ENCODE data around the gene SLC25A45.

The SLC25A45 gene

DNA sequence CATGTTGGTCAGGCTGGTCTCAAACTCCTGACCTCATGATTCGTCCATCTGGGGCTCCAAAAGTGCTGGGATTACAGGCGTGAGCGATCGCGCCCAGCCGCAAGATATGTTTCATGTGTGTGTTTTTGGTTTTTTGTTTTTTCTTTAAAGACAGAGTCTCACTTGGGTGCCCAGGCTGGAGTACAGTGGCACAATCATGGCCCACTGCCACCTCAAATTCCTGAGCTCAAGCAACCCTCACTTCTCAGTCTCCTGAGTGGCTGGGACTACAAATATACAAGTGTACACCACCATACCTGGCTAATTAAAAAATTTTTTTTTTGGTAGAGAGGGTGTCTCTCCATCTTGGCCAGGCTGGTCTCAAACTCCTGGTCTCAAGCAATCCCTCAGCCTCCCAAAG is 19.5 kb downstream of the SLC25A45 start:
- no peak for DNase-seq (ENCODE audit: low read depth)
- TF ChIP-seq POLR2A (IDR thresholded peaks at IDR 0.05; ENCODE audit: extremely low read depth, insufficient read length) (no peak), MYC (IDR thresholded peaks at IDR 0.05; ENCODE audit: low read depth, low read length) (no peak)
- TF ChIP-seq, protein P1, sequence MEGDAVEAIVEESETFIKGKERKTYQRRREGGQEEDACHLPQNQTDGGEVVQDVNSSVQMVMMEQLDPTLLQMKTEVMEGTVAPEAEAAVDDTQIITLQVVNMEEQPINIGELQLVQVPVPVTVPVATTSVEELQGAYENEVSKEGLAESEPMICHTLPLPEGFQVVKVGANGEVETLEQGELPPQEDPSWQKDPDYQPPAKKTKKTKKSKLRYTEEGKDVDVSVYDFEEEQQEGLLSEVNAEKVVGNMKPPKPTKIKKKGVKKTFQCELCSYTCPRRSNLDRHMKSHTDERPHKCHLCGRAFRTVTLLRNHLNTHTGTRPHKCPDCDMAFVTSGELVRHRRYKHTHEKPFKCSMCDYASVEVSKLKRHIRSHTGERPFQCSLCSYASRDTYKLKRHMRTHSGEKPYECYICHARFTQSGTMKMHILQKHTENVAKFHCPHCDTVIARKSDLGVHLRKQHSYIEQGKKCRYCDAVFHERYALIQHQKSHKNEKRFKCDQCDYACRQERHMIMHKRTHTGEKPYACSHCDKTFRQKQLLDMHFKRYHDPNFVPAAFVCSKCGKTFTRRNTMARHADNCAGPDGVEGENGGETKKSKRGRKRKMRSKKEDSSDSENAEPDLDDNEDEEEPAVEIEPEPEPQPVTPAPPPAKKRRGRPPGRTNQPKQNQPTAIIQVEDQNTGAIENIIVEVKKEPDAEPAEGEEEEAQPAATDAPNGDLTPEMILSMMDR (IDR thresholded peaks at IDR 0.05; ENCODE audit: low read depth, low read length) = no peak
- TF ChIP-seq, protein P2, sequence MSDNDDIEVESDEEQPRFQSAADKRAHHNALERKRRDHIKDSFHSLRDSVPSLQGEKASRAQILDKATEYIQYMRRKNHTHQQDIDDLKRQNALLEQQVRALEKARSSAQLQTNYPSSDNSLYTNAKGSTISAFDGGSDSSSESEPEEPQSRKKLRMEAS (IDR thresholded peaks at IDR 0.05; ENCODE audit: low read depth, low read length) = no peak

DNA sequence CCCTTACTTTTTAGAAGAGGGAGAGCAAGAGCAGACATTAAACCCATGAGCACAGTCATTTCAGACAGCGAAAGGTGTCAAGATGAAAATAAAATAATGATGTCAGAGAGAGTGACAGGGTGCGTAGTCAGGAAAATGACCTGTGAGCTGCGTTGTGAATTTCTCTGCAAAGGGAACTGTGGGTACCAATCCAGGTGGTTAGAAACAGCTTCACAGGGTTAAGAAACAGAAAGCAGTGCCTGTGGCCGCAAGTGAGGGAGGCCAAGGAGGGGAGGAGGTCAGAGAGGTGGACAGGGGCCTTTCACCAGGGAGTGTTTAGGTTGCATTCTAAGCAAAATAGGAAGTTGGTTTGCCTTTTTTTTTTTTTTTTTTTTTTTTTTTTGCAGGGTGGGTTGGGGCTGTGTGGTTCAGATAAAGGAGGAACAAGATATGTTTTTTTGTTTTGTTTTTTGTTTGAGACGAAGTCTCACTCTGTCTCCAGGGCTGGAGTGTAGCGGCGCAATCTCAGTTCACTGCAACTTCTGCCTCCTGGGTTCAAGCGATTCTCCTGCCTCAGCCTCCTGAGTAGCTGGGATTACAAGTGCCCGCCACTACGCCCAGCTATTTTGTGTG is 20.0 kb downstream of the SLC25A45 start:
- peak; percentile 60 for DNase-seq (ENCODE audit: low read depth)
- TF ChIP-seq, protein P2 (IDR thresholded peaks at IDR 0.05; ENCODE audit: low read depth, low read length) = no peak
- H3K4me3 ChIP-seq (ENCODE audit: low read depth, low read length) = no peak overlapping the region

More for the DNA sequence above, 19.5 kb downstream of the SLC25A45 start:
- H3K4me3 ChIP-seq (ENCODE audit: low read depth, low read length) = no peak overlapping the region

DNA sequence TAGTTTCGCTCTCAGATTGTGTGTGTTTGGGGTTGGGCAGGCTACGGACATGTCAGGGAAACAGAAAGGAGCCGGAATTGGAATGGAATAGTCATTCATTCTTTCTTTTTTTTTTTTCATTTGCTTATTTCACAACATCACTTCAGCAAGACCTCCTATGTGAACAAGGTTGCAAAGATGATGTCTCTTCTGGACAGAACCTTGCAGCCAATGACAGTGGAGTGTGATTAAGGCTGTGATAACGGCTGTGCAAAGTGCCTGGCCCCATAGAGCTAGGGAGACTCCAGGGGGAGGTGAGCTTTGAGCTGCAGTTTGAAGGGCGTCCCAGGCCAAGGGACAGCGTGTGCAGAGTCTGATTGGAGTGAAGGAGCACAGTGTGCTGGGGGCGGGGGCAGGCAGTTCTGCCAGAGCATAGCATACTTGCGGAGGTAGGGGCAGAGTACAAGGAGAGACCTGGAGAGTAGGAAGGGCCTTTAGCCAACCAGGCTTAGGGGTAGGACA is 24.5 kb downstream of the SLC25A45 start:
- TF ChIP-seq, protein P2 (IDR thresholded peaks at IDR 0.05; ENCODE audit: low read depth, low read length) = no peak
- TF ChIP-seq POLR2A (IDR thresholded peaks at IDR 0.05; ENCODE audit: extremely low read depth, insufficient read length) = no peak
- TF ChIP-seq, protein P1 (IDR thresholded peaks at IDR 0.05; ENCODE audit: low read depth, low read length) = no peak
- TF ChIP-seq MYC (IDR thresholded peaks at IDR 0.05; ENCODE audit: low read depth, low read length) = no peak
- DNase-seq (ENCODE audit: low read depth) = no peak
- H3K4me3 ChIP-seq (ENCODE audit: low read depth, low read length) = no peak overlapping the region

DNA sequence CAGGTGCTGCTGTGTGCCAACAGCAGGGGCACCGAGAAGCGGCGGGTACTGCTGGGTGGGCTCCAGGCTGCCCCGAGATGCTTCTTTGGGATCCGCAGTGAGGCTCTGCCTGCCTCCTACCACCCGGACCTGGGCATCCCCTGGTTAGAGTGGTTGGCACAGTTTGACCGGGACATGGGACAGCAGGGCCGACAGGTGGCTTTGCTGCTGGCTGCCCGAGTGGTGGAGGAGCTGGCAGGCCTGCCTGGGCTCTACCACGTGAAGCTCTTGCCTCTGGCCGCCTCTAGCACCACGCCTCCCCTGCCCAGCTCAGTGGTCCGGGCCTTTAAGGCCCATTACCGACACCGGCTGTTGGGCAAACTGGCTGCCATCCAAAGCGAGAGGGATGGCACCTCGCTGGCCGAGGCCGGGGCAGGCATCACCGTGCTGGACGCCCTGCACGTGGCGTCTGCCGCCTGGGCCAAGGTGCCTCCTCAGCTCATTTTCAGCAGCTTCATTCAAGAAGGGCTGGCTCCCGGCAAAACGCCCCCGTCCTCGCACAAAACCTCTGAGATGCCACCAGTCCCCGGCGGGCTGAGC is 26.0 kb downstream of the SLC25A45 start:
- no peak overlapping the region for H3K4me3 ChIP-seq (ENCODE audit: low read depth, low read length)
- DNase-seq (ENCODE audit: low read depth) = no peak
- TF ChIP-seq MYC (IDR thresholded peaks at IDR 0.05; ENCODE audit: low read depth, low read length) (no peak), POLR2A (IDR thresholded peaks at IDR 0.05; ENCODE audit: extremely low read depth, insufficient read length) (no peak)
- TF ChIP-seq, protein P1 (IDR thresholded peaks at IDR 0.05; ENCODE audit: low read depth, low read length) = no peak
- TF ChIP-seq, protein P2 (IDR thresholded peaks at IDR 0.05; ENCODE audit: low read depth, low read length) = no peak

DNA sequence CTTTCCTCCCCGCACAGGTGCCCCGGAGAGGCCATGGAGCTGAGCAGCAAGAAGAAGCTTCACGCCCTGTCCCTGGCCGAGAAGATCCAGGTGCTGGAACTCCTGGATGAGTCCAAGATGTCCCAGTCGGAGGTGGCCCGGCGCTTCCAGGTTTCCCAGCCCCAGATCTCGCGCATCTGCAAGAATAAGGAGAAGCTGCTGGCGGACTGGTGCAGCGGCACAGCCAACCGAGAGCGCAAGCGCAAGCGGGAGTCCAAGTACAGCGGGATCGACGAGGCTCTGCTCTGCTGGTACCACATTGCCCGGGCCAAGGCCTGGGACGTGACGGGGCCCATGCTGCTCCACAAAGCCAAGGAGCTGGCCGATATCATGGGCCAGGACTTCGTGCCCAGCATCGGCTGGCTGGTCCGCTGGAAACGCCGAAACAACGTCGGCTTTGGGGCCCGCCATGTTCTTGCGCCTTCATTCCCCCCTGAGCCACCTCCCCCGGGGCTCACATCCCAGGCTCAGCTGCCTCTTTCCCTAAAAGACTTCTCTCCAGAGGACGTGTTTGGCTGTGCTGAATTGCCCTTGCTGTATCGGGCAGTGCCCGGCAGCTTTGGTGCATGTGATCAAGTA is 26.6 kb downstream of the SLC25A45 start:
- TF ChIP-seq, protein P1 (IDR thresholded peaks at IDR 0.05; ENCODE audit: low read depth, low read length) = no peak
- TF ChIP-seq, protein P2 (IDR thresholded peaks at IDR 0.05; ENCODE audit: low read depth, low read length) = no peak
- TF ChIP-seq MYC (IDR thresholded peaks at IDR 0.05; ENCODE audit: low read depth, low read length) (no peak; the same call in 1 of the 2 replicates), POLR2A (IDR thresholded peaks at IDR 0.05; ENCODE audit: extremely low read depth, insufficient read length) (no peak)
- DNase-seq (ENCODE audit: low read depth) = no peak
- H3K4me3 ChIP-seq (ENCODE audit: low read depth, low read length) = no peak overlapping the region

All from NB4 (cell line).